H7 (cell line): ENCODE measurements around the gene PCIF1. TPM values are rescaled to one million over a fixed set of nuclear protein-coding genes. Genes with fewer than 3 reads are reported as not detected.
"Not testable (repeated sequence)": the region's sequence is repeated elsewhere in the genome, so short reads cannot be mapped to it uniquely, and the experiment has no call there.

ENCODE experiments used
- DNase-seq: peaks from one replicate; pipeline ENCODE4 v3.0.0; 2012
- H3K27me3 ChIP-seq: 2 replicates; pipeline ENCODE4 v1.6.0; 2011; ENCODE audit warnings: mild to moderate bottlenecking, low read length; ENCODE audit not compliant: control insufficient read depth, insufficient read depth
- H3K36me3 ChIP-seq: replicated peaks from 2 replicates; pipeline ENCODE4 v1.5.1; 2011; ENCODE audit warnings: low read length; ENCODE audit not compliant: control insufficient read depth, insufficient read depth
- H3K4me3 ChIP-seq: 2 replicates; pipeline ENCODE4 v1.5.1; 2011; ENCODE audit warnings: low read depth, mild to moderate bottlenecking, control low read depth, low read length, moderate library complexity; ENCODE audit not compliant: insufficient read depth
- total RNA-seq: library from RNA; depleted of rRNA; stranded (reverse); fragments of >200 nt; shearing (Covaris generic); gene quantifications from 2 replicates; pipeline ENCODE4 v1.2.3, GENCODE V29; 2014

The PCIF1 gene
- total RNA-seq, 1 experiment from 2014 or later = 22.8 TPM

DNA sequence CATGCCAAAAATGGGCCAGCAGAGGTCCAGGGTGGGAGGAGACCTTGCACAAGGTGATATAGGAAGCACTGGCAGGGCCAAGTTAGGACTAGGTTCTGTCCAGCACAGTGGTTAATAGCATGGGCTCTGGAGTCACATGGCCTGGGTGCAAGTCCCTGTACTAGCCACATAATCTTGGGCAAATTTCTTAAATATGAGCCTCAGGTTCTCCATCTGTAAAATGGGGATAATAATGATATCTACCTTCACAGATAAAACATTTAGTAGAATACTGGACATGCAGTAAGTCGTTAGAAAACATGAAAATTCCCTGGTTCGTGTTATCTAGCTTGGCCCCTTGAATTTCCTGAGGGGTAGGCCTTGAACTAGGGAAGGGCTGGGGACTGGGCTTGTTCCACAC, 37.2 kb upstream of the PCIF1 start:
- no peak for DNase-seq
- H3K27me3 ChIP-seq = no peaks in the 10 kb centered on the region
- no peak overlapping the region for H3K4me3 ChIP-seq
- peaks cover 34% of the 10 kb centered on the region for H3K36me3 ChIP-seq

GRCh38 chr20:45897692-45898091, 36.8 kb upstream of the PCIF1 start:
- no peak overlapping the region for H3K4me3 ChIP-seq
- H3K36me3 ChIP-seq = peaks cover 33% of the 10 kb centered on the region
- no peaks in the 10 kb centered on the region for H3K27me3 ChIP-seq
- DNase-seq = no peak

GRCh38 chr20:45898285-45898684, 36.2 kb upstream of the PCIF1 start:
- DNase-seq = no peak
- H3K36me3 ChIP-seq = peaks cover 33% of the 10 kb centered on the region

GRCh38 chr20:45899046-45899835, 35.2 kb upstream of the PCIF1 start:
- Histone ChIP-seq H3K36me3 (peaks cover 33% of the 10 kb centered on the region), H3K4me3 (no peak overlapping the region), H3K27me3 (no peaks in the 10 kb centered on the region)
- DNase-seq = no peak

More at GRCh38 chr20:45898285-45898684, 36.2 kb upstream of the PCIF1 start:
- Histone ChIP-seq H3K4me3 (no peak overlapping the region), H3K27me3 (no peaks in the 10 kb centered on the region)

- H3K4me3 ChIP-seq, DNase-seq, H3K27me3 ChIP-seq: not testable (repeated sequence)
- H3K36me3 ChIP-seq = peaks cover 44% of the 10 kb centered on the region
Measured at GRCh38 chr20:45901332-45901731, 33.2 kb upstream of the PCIF1 start.

DNA sequence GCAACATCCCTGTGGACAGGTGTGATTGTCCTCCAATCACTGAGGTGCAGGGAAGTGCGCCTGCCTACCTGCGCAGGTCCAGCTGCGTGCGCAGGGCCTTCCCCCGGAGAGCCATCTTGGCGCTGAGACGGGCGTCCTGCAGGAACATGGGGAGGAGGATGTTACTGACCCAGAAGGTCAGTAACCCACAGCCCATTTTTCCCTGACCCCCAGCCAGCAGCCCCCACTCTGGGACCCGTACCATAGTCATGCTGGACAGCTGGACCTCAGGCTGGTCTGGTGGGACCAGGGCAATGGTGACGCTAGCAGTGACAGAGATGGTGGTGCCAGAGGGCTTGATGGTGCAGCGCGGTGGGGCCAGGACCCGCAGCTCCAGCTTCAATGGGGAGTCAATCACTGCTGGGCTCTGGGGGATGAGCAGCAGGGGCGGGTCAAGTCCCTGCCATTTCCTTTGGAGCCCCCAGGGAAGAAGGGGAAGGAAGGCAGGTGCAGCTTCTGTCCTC, 32.2 kb upstream of the PCIF1 start:
- no peaks in the 10 kb centered on the region for H3K27me3 ChIP-seq
- no peak overlapping the region for H3K4me3 ChIP-seq
- H3K36me3 ChIP-seq = peaks cover 41% of the 10 kb centered on the region

DNA sequence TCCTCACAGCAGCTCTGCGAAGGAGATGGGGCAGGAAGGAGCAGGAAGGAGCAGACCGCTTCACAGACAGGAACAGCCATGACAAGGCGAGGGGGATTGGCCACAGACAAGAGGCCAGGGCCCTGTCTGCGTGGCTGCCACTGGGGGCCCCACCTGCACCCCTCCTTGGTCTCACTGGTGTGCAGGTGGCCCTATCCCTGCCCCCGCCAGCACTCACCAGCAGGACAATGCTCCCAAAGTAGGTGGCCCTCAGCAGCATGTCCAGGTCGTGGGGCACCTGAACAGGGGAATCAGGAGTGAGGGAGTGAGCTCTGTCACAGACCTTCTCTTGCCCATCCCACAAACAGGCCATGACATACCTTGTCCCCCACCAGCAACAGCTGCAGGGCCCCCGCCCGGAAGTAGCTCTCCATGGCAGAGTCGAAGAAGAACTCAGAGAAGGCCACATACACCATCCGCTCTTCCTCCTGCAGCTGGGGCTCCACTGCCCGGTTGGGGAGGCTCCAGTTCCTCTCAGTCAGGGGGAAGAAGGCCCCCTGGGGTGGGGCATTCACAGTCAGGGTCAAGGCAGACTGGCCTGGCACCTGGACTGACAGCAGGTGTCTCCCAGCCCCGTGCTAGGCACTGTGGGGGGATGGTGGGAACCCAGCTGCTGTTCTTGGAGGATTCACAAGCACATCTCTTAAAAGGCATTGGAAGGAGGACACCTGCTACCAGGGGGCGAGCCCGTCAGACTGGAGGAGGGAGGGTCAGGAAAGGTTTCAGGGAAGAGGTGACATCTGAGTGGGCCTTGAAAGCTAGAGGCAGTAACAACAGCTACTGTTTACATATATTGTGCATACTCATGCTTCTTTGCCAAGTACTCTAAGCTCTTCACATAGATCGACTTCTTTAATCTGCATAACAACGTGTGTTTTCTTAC, 29.6 kb upstream of the PCIF1 start:
- no peaks in the 10 kb centered on the region for H3K27me3 ChIP-seq
- peaks cover 39% of the 10 kb centered on the region for H3K36me3 ChIP-seq
- no peak overlapping the region for H3K4me3 ChIP-seq
- DNase-seq = peak; percentile 43

More for the DNA sequence above, 32.2 kb upstream of the PCIF1 start:
- peak; percentile 35 for DNase-seq

GRCh38 chr20:45905505-45906079, 28.9 kb upstream of the PCIF1 start:
- H3K4me3 ChIP-seq = no peak overlapping the region
- peaks cover 37% of the 10 kb centered on the region for H3K36me3 ChIP-seq
- DNase-seq = no peak
- no peaks in the 10 kb centered on the region for H3K27me3 ChIP-seq

- H3K4me3 ChIP-seq = no peak overlapping the region
- H3K36me3 ChIP-seq = peaks cover 28% of the 10 kb centered on the region
- peaks cover 2% of the 10 kb centered on the region; the same call in 1 of the 2 replicates for H3K27me3 ChIP-seq
- DNase-seq = no peak
Measured at GRCh38 chr20:45907219-45907948, 27.1 kb upstream of the PCIF1 start.

DNA sequence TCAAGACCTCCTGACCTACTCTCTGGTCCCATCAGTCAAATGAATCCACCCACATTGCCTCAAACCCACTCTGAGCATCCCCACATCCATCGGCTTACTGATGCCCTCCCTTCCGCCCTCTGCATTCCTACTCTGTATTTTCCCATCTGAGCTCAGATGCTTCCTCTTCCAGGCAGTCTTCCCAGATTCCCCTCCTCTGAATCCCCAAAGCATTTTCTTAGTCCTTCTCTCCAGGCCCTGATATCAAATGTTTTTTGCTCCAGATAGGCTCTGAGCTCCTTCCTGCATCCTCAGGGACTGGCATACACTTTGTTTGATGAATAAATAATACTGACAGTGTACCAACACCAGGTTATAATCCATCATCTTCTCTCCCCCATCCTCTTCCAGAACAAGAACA, 26.4 kb upstream of the PCIF1 start:
- no peak overlapping the region for H3K4me3 ChIP-seq
- H3K27me3 ChIP-seq = peaks cover 2% of the 10 kb centered on the region; the same call in 1 of the 2 replicates
- no peak for DNase-seq
- peaks cover 27% of the 10 kb centered on the region for H3K36me3 ChIP-seq

GRCh38 chr20:45909336-45909808, 25.1 kb upstream of the PCIF1 start:
- Histone ChIP-seq H3K27me3 (peaks cover 2% of the 10 kb centered on the region; the same call in 1 of the 2 replicates), H3K36me3 (peaks cover 25% of the 10 kb centered on the region), H3K4me3 (no peak overlapping the region)
- no peak for DNase-seq

GRCh38 chr20:45909817-45910669, 24.4 kb upstream of the PCIF1 start:
- no peak for DNase-seq
- Histone ChIP-seq H3K27me3 (peaks cover 2% of the 10 kb centered on the region; the same call in 1 of the 2 replicates), H3K4me3 (no peak overlapping the region), H3K36me3 (peaks cover 20% of the 10 kb centered on the region)
